HG02623 (cell line): Measurements from ENCODE around the gene TAF11L2.
"Not testable (repeated sequence)": the region's sequence is repeated elsewhere in the genome, so short reads cannot be mapped to it uniquely, and the experiment has no call there.

Experiments used
- ATAC-seq: cut with Tn5 transposase; IDR thresholded peaks from one replicate; pipeline ENCODE4 v1.9.1; 2021; ENCODE audit warnings: moderate library complexity; ENCODE audit not compliant: unreplicated experiment

TAF11L2 gene

DNA sequence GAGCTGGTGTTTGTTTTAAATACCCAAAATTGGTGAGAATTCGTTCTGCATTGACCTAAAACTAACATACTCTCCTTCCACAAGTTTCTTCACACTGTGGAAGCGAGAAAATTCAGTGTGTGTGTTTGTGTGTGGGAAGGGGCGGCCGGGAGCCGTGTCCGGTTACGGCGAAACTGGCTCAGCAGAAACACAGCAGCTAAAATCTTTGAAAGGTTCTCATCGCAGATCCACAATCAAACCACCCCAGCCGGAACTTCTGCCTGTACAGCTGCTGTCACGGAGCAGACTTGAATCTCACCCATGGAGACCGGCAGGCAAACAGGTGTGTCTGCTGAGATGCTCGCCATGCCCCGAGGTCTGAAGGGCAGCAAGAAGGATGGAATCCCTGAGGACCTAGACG is 26.9 kb downstream of the TAF11L2 start, which contains the start of gene TAF11L5:
Gene TAF11L5, plus strand, starts transcription at position 301 of the 400 bp plus-strand sequence.
- ATAC-seq = not testable (repeated sequence)

DNA sequence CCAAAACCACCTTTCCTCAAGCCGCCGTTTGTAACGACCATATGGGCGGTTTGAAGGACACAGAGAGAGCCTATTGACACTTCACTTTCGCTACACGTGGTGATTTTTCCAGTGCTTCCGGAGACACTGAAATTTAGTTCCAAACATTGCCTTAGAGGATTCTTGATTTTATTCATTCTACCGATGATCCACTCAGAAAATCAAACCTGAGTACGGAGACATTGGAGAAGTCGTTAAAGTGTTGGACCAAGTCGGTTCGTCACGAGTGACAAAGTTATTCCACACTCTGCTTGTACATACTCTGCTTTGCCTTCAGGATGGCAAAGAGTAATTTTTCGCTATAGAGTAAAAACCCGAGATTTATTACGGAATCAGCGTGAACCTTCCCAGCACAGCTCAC is 28.5 kb downstream of the TAF11L2 start:
- ATAC-seq = not testable (repeated sequence)

DNA sequence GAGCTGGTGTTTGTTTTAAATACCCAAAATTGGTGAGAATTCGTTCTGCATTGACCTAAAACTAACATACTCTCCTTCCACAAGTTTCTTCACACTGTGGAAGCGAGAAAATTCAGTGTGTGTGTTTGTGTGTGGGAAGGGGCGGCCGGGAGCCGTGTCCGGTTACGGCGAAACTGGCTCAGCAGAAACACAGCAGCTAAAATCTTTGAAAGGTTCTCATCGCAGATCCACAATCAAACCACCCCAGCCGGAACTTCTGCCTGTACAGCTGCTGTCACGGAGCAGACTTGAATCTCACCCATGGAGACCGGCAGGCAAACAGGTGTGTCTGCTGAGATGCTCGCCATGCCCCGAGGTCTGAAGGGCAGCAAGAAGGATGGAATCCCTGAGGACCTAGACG is 30.3 kb downstream of the TAF11L2 start, which contains the start of gene TAF11L6:
Gene TAF11L6, plus strand, starts transcription at position 301 of the 400 bp plus-strand sequence.
- not testable (repeated sequence) for ATAC-seq
